GM12878 (cell line): Measurements from ENCODE around the gene PGC.

ENCODE experiments used
- BHLHE40 ChIP-seq, 2 experiments: fragments of 450-650 bp in 1 of 2; IDR thresholded peaks; 2 replicates each; pipeline ENCODE4 v1.6.1; 2011 to 2017; ENCODE audit warnings: low read depth in 2 of 2, borderline replicate concordance in 1 of 2, improper control_type of control experiment in 1 of 2, low read length in 1 of 2, mild to moderate bottlenecking in 1 of 2
- EP300 ChIP-seq, 2 experiments: fragments of 150-350 bp in 1 of 2; IDR thresholded peaks; 2 replicates each; pipeline ENCODE4 v1.6.1; 2011 to 2012; ENCODE audit warnings: low read depth in 2 of 2, low read length in 2 of 2, borderline replicate concordance in 1 of 2, improper control_type of control experiment in 1 of 2, inconsistent platforms in 1 of 2; ENCODE audit not compliant: control insufficient read depth in 1 of 2
- KDM1A ChIP-seq: fragments of 200-600 bp; sonication (generic); IDR thresholded peaks from 2 replicates; pipeline ENCODE4 v1.6.1; 2016; ENCODE audit warnings: borderline replicate concordance
- POLR2AphosphoS5 ChIP-seq: IDR thresholded peaks from 2 replicates; pipeline ENCODE4 v1.6.1; 2011; ENCODE audit warnings: mild to moderate bottlenecking, low read length, inconsistent platforms
- SKIL ChIP-seq: fragments of 450-650 bp; IDR thresholded peaks from 2 replicates; pipeline ENCODE4 v1.6.1; 2017; ENCODE audit warnings: mild to moderate bottlenecking, low read depth, inconsistent platforms; ENCODE audit not compliant: poor library complexity, severe bottlenecking
- TF ChIP-seq, protein P1 (sequence below), 3 experiments: IDR thresholded peaks in 2 of 3; conservative IDR thresholded peaks in 1 of 3; 2 replicates each; pipeline ENCODE4 v1.5.1; 2011; ENCODE audit warnings: low read depth in 3 of 3, low read length in 3 of 3, mild to moderate bottlenecking in 3 of 3, control low read depth in 2 of 3, moderate library complexity in 2 of 3, inconsistent platforms in 1 of 3, mixed read lengths in 1 of 3; ENCODE audit not compliant: control insufficient read depth in 2 of 3, insufficient read depth in 1 of 3; ENCODE audit errors: extremely low read depth in 1 of 3

GRCh38 chr6:41711323-41712038 lies 35.7 kb downstream of the PGC start:
- TF ChIP-seq KDM1A: no peak
- TF ChIP-seq EP300 (IDR thresholded peaks at IDR 0.05; ENCODE audit: borderline replicate concordance in 1 of 2, control insufficient read depth in 1 of 2, low read depth in 2 of 2, low read length in 2 of 2): no peak
- no peak for TF ChIP-seq BHLHE40 (IDR thresholded peaks at IDR 0.05; ENCODE audit: borderline replicate concordance in 1 of 2, low read depth in 2 of 2, low read length in 1 of 2)
- TF ChIP-seq, protein P1, sequence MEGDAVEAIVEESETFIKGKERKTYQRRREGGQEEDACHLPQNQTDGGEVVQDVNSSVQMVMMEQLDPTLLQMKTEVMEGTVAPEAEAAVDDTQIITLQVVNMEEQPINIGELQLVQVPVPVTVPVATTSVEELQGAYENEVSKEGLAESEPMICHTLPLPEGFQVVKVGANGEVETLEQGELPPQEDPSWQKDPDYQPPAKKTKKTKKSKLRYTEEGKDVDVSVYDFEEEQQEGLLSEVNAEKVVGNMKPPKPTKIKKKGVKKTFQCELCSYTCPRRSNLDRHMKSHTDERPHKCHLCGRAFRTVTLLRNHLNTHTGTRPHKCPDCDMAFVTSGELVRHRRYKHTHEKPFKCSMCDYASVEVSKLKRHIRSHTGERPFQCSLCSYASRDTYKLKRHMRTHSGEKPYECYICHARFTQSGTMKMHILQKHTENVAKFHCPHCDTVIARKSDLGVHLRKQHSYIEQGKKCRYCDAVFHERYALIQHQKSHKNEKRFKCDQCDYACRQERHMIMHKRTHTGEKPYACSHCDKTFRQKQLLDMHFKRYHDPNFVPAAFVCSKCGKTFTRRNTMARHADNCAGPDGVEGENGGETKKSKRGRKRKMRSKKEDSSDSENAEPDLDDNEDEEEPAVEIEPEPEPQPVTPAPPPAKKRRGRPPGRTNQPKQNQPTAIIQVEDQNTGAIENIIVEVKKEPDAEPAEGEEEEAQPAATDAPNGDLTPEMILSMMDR (IDR thresholded peaks at IDR 0.05 in 2 of 3, conservative IDR thresholded peaks at IDR 0.05 in 1 of 3; ENCODE audit: control insufficient read depth in 2 of 3, extremely low read depth in 1 of 3, insufficient read depth in 1 of 3, low read depth in 3 of 3, low read length in 3 of 3): no peak
- TF ChIP-seq POLR2AphosphoS5: no peak
- no peak for TF ChIP-seq SKIL
